ENCODE measurements around the gene SLC9A9.

The SLC9A9 gene

DNA sequence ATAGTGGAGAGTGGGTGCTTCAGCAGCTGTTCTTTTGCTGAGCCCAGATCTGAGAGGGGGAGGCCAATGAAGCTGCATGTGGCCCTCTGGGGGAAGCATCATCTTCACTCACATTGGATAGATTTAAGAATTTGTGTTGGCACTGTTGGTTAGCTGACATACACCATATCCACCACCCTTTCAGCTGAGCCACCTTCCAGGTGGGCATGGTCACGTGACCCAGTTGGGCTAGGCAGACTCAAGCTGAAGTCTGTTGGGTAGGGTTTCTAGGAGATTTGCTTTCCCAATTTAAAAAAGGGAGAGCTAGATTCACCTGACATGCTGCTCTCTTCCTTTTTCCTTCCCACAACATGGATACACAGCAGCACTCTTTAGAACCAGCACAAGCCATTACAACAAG is 417.7 kb downstream of the SLC9A9 start:
- Histone ChIP-seq H3K4me1 (ENCODE audit: control insufficient read depth, insufficient read depth, low read length, poor library complexity, severe bottlenecking) (no peaks in the 10 kb centered on the region), H3K27ac (ENCODE audit: insufficient read depth, low read length, poor library complexity, severe bottlenecking) (no peak overlapping the region), H3K9me3 (ENCODE audit: control insufficient read depth, low read length) (no peaks in the 10 kb centered on the region), H3K27me3 (replicated peaks; ENCODE audit: control insufficient read depth, insufficient read depth, low read length, poor library complexity, severe bottlenecking) (no peaks in the 10 kb centered on the region), H3K4me3 (ENCODE audit: insufficient read depth, low read depth, low read length, poor library complexity, severe bottlenecking) (no peak overlapping the region), H3K36me3 (ENCODE audit: control insufficient read depth, insufficient read depth, low read length) (no peaks in the 10 kb centered on the region)
- no peak for DNase-seq

DNA sequence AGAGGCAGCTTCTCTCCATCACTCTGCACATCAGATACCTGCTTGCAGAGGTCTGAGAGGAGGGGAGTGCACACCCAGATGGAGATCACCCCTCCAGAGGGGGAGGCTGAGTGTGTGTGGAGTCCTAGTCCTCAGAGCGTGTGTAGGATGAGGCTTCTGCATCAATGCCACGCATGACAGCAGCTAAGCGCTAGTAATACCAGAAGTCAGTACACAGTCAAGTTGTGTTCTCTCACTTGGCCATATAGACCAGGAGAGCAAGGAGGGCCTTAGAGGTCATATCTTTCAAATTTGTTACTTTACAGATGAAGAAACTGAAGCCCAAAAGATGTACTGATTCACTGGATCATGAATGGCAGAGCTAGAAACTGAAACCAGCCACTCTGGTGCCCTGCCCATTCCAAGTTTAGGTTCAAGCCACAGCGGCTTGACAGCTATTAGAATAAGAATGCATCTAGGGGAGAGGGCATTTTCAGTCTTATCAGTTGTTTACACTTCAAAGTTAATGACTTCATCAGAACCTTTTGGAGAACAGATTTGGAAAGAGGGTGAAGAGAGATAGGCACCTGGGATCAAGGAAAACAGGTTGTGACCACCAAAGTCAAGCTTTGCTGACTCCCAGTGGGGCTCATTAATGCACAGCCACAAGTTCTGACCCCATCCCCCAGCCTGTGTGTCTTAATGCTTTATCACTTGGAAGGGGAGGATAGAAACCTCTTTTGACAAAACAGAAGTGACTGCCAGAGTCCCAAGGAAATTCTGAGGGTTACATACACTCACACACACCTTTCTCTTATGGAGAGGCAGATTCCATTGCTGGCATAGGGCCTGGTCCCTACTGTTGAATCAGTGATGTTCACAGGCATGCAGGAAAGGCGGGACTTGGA is 418.4 kb downstream of the SLC9A9 start:
- no peak overlapping the region for H3K4me3 ChIP-seq (ENCODE audit: insufficient read depth, low read depth, low read length, poor library complexity, severe bottlenecking)
- no peaks in the 10 kb centered on the region for H3K4me1 ChIP-seq (ENCODE audit: control insufficient read depth, insufficient read depth, low read length, poor library complexity, severe bottlenecking)
- no peak for DNase-seq
- H3K27me3 ChIP-seq (replicated peaks; ENCODE audit: control insufficient read depth, insufficient read depth, low read length, poor library complexity, severe bottlenecking), result no peaks in the 10 kb centered on the region
- H3K9me3 ChIP-seq (ENCODE audit: control insufficient read depth, low read length), result no peaks in the 10 kb centered on the region
- no peak overlapping the region for H3K27ac ChIP-seq (ENCODE audit: insufficient read depth, low read length, poor library complexity, severe bottlenecking)
- H3K36me3 ChIP-seq (ENCODE audit: control insufficient read depth, insufficient read depth, low read length), result no peaks in the 10 kb centered on the region

DNA sequence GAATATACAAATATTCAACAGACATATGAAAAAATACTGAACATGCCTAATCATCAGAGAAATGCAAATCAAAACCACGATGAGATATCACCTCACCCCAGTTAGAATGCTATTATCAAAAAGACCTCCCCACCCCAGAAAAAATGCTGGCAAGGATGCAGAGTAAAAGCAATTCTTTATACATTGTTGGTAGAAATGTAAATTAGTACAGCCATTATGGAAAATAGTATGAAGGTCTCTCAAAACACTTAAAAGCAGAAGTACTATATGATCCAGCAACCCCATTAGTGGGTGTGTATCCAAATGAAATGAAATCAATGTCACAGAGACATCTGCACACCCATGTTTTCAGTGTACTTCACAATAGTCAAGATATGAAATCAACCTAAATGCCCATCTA is 420.0 kb downstream of the SLC9A9 start:
- H3K27me3 ChIP-seq (replicated peaks; ENCODE audit: control insufficient read depth, insufficient read depth, low read length, poor library complexity, severe bottlenecking), result no peaks in the 10 kb centered on the region
- H3K9me3 ChIP-seq (ENCODE audit: control insufficient read depth, low read length), result no peaks in the 10 kb centered on the region
- H3K27ac ChIP-seq (ENCODE audit: insufficient read depth, low read length, poor library complexity, severe bottlenecking), result no peak overlapping the region
- DNase-seq, result no peak
- no peaks in the 10 kb centered on the region for H3K36me3 ChIP-seq (ENCODE audit: control insufficient read depth, insufficient read depth, low read length)
- no peaks in the 10 kb centered on the region for H3K4me1 ChIP-seq (ENCODE audit: control insufficient read depth, insufficient read depth, low read length, poor library complexity, severe bottlenecking)
- H3K4me3 ChIP-seq (ENCODE audit: insufficient read depth, low read depth, low read length, poor library complexity, severe bottlenecking), result no peak overlapping the region

DNA sequence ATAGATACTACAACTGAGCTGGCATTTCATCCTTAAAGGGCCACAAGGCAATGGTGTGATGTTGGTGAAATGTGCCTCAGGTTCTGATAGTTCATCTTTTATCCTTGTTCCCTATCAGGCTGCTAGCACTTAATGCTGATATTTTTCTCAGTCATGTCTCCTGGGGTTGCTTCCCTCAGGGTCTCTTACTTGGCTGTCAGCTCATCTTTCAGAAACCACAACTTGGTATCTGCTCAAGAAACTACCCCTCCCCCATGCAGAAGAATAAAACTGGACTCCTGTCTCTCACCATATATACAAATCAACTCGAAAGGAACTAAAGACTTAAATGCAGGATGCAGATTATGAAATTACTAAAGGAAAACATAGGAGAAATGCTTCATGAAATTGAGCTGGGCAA is 420.6 kb downstream of the SLC9A9 start:
- no peak for DNase-seq
- Histone ChIP-seq H3K4me3 (ENCODE audit: insufficient read depth, low read depth, low read length, poor library complexity, severe bottlenecking) (no peak overlapping the region), H3K9me3 (ENCODE audit: control insufficient read depth, low read length) (no peaks in the 10 kb centered on the region), H3K27ac (ENCODE audit: insufficient read depth, low read length, poor library complexity, severe bottlenecking) (no peak overlapping the region), H3K36me3 (ENCODE audit: control insufficient read depth, insufficient read depth, low read length) (no peaks in the 10 kb centered on the region), H3K27me3 (replicated peaks; ENCODE audit: control insufficient read depth, insufficient read depth, low read length, poor library complexity, severe bottlenecking) (no peaks in the 10 kb centered on the region), H3K4me1 (ENCODE audit: control insufficient read depth, insufficient read depth, low read length, poor library complexity, severe bottlenecking) (no peaks in the 10 kb centered on the region)

DNA sequence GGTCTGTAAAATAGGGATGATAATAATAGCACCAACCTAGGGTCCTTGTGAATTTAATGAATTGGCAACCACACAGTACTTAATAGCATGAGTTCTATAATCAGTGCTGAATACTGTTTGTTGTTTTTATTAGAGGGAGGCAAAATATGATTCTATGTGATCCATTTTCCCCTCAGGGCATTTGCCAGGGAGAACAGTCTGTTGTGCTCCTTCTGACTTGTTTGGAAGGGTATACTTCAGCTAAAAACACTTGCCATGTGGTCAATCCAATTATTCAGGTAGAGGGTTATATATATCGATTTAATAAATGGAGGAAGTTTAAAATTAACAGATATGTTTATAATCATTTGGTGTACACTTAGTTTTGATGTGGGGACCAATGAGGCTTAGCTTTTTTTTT is 423.4 kb downstream of the SLC9A9 start:
- DNase-seq, result no peak
- no peaks in the 10 kb centered on the region for H3K36me3 ChIP-seq (ENCODE audit: control insufficient read depth, insufficient read depth, low read length)
- no peaks in the 10 kb centered on the region for H3K27me3 ChIP-seq (replicated peaks; ENCODE audit: control insufficient read depth, insufficient read depth, low read length, poor library complexity, severe bottlenecking)
- no peaks in the 10 kb centered on the region for H3K4me1 ChIP-seq (ENCODE audit: control insufficient read depth, insufficient read depth, low read length, poor library complexity, severe bottlenecking)
- H3K4me3 ChIP-seq (ENCODE audit: insufficient read depth, low read depth, low read length, poor library complexity, severe bottlenecking), result no peak overlapping the region
- no peak overlapping the region for H3K27ac ChIP-seq (ENCODE audit: insufficient read depth, low read length, poor library complexity, severe bottlenecking)
- no peaks in the 10 kb centered on the region for H3K9me3 ChIP-seq (ENCODE audit: control insufficient read depth, low read length)

DNA sequence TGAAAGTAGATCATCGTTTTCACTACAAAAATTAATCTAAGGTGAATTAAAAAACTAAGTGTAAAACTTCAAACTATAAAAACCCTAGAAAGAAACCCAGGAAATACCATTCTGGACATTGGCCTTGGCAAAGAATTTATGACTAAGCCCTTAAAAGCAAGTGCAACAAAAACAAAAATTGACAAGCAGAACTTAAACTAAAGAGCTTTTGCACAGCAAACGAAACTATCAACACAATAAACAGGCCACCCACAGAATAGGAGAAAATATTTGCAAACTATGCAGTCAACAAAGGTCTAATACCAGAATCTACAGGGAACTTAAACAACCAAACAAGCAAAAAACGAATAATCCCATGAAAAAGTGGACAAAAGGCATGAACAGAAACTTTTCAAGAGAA is 426.7 kb downstream of the SLC9A9 start:
- H3K4me1 ChIP-seq (ENCODE audit: control insufficient read depth, insufficient read depth, low read length, poor library complexity, severe bottlenecking), result no peaks in the 10 kb centered on the region
- no peaks in the 10 kb centered on the region for H3K36me3 ChIP-seq (ENCODE audit: control insufficient read depth, insufficient read depth, low read length)
- H3K4me3 ChIP-seq (ENCODE audit: insufficient read depth, low read depth, low read length, poor library complexity, severe bottlenecking), result no peak overlapping the region
- no peaks in the 10 kb centered on the region for H3K9me3 ChIP-seq (ENCODE audit: control insufficient read depth, low read length)
- DNase-seq, result no peak
- no peaks in the 10 kb centered on the region for H3K27me3 ChIP-seq (replicated peaks; ENCODE audit: control insufficient read depth, insufficient read depth, low read length, poor library complexity, severe bottlenecking)
- no peak overlapping the region for H3K27ac ChIP-seq (ENCODE audit: insufficient read depth, low read length, poor library complexity, severe bottlenecking)

DNA sequence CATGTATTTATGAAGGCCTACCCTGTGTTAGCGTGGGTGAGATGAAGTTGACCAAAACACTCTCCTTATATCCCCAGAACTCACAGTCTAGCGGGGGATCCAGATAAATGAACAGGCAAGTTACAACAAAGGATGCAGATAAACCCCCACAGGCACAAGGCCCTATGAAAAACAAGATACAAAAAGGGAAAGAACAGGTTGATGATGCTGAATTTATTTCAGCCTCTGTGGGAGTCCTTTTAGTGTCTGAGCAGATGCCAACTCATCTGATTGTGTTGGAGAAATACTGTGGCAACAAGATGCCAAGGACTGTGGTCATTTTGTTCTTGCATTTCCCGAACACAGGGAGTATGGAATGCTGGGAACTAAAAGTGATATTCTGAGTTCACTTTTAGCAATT is 428.7 kb downstream of the SLC9A9 start:
- no peak overlapping the region for H3K4me3 ChIP-seq (ENCODE audit: insufficient read depth, low read depth, low read length, poor library complexity, severe bottlenecking)
- DNase-seq, result no peak

DNA sequence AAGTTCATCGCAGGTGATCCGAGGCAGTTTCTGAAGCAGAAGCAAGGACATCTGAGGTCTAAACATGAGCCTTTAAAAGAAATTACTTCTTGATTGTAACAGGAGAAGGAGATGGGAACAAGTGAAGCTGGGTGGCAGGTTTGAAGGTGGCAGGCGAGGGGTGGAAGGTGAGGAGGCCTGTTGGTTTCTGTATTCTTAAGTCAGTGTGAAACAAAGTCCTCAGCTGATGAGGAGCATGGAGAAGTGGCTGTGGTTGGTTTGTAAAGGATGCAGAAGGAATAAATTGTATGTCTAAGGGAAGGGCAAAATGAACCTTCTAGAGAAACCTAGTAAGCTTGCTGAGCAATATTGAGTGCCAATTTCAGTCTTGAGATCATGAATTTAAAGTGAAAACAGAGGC is 429.9 kb downstream of the SLC9A9 start:
- no peak for DNase-seq
- Histone ChIP-seq H3K4me1 (ENCODE audit: control insufficient read depth, insufficient read depth, low read length, poor library complexity, severe bottlenecking) (no peaks in the 10 kb centered on the region), H3K27me3 (replicated peaks; ENCODE audit: control insufficient read depth, insufficient read depth, low read length, poor library complexity, severe bottlenecking) (no peaks in the 10 kb centered on the region), H3K36me3 (ENCODE audit: control insufficient read depth, insufficient read depth, low read length) (no peaks in the 10 kb centered on the region), H3K9me3 (ENCODE audit: control insufficient read depth, low read length) (no peaks in the 10 kb centered on the region), H3K4me3 (ENCODE audit: insufficient read depth, low read depth, low read length, poor library complexity, severe bottlenecking) (no peak overlapping the region), H3K27ac (ENCODE audit: insufficient read depth, low read length, poor library complexity, severe bottlenecking) (no peak overlapping the region)

More for the DNA sequence above, 428.7 kb downstream of the SLC9A9 start:
- Histone ChIP-seq H3K27me3 (replicated peaks; ENCODE audit: control insufficient read depth, insufficient read depth, low read length, poor library complexity, severe bottlenecking) (no peaks in the 10 kb centered on the region), H3K4me1 (ENCODE audit: control insufficient read depth, insufficient read depth, low read length, poor library complexity, severe bottlenecking) (no peaks in the 10 kb centered on the region), H3K36me3 (ENCODE audit: control insufficient read depth, insufficient read depth, low read length) (no peaks in the 10 kb centered on the region), H3K9me3 (ENCODE audit: control insufficient read depth, low read length) (no peaks in the 10 kb centered on the region), H3K27ac (ENCODE audit: insufficient read depth, low read length, poor library complexity, severe bottlenecking) (no peak overlapping the region)

DNA sequence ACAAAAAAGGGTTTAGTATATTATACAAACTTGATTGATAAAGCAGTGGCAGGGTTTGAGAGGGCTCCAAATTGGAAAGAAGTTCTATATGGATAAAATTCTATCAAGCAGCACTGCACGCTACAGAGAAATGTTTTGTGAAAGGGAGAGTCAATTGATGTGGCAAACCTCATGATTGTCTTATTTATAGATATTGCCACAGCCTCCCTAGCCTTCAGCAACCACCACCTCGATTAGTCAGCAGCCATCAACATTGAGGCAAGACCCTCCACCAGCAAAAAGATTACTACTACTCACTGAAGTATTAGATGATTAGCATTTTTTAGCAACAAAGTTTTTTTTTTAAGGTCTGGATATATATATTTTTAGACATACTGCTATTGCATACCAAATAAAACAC is 432.0 kb downstream of the SLC9A9 start:
- Histone ChIP-seq H3K27ac (ENCODE audit: insufficient read depth, low read length, poor library complexity, severe bottlenecking) (no peak overlapping the region), H3K36me3 (ENCODE audit: control insufficient read depth, insufficient read depth, low read length) (no peaks in the 10 kb centered on the region), H3K4me1 (ENCODE audit: control insufficient read depth, insufficient read depth, low read length, poor library complexity, severe bottlenecking) (no peaks in the 10 kb centered on the region), H3K27me3 (replicated peaks; ENCODE audit: control insufficient read depth, insufficient read depth, low read length, poor library complexity, severe bottlenecking) (no peaks in the 10 kb centered on the region), H3K4me3 (ENCODE audit: insufficient read depth, low read depth, low read length, poor library complexity, severe bottlenecking) (no peak overlapping the region), H3K9me3 (ENCODE audit: control insufficient read depth, low read length) (no peaks in the 10 kb centered on the region)
- DNase-seq, result no peak

DNA sequence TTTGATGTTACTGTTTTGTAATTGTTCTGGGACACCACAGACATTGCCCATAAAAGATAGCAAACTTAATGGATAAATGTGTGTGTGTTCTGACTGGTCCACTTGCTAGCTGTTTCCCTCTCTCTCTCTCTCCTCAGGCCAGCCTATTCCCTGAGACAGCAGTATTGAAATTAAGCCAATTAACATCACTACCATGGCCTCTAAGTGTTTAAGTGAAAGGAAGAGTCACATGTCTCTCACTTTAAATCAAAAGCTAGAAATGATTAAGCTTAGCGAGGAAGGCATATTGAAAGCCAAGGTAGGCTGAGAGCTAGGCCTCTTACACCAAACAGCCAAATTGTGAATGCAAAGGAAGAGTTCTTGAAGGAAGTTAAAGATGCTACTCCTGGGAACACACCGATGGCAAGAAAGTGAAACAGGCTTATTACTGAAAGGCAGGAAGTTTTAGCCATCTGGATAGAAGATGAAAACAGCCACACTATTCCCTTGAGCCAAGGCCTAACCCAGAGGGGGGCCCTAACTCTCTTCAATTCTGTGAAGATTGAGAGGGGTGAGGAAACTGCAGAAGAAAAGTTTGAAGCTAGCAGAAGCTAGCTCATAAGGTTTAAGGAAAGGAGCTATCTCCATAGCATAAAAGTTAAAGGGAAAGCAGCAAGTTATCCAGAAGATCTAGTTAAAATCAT is 433.6 kb downstream of the SLC9A9 start:
- Histone ChIP-seq H3K27me3 (replicated peaks; ENCODE audit: control insufficient read depth, insufficient read depth, low read length, poor library complexity, severe bottlenecking) (no peaks in the 10 kb centered on the region), H3K4me3 (ENCODE audit: insufficient read depth, low read depth, low read length, poor library complexity, severe bottlenecking) (no peak overlapping the region), H3K4me1 (ENCODE audit: control insufficient read depth, insufficient read depth, low read length, poor library complexity, severe bottlenecking) (no peaks in the 10 kb centered on the region), H3K27ac (ENCODE audit: insufficient read depth, low read length, poor library complexity, severe bottlenecking) (no peak overlapping the region), H3K36me3 (ENCODE audit: control insufficient read depth, insufficient read depth, low read length) (no peaks in the 10 kb centered on the region), H3K9me3 (ENCODE audit: control insufficient read depth, low read length) (no peaks in the 10 kb centered on the region)
- no peak for DNase-seq

Data from effector memory CD4-positive, alpha-beta T cell (primary cell).